ENCODE data around the gene PON2. TPM values are rescaled to one million over a fixed set of nuclear protein-coding genes. Genes with fewer than 3 reads are reported as not detected.
A peak's percentile ranks its signal among the peaks of the same experiment; 100 is the strongest.

PON2 gene
- total RNA-seq, 2 donors from 2014 or later = 89.8 to 99.4 TPM

DNA sequence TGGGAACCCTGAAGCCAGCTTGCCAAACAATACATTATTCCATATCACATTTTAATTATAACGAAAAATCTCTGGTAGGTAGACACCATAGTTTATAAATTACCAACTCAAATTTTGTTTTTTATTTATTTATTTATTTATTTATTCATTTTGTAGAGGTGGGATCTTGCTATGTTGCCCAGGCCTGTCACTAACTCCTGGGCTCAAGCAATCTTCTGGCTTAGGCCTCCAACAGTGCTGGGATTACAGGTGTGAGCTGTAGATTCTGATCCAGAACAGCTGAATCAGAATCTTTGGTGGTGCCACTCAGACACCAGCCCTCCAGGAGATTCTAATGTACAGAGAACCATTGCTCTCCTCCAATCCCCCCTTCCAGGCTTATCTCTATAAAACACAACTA is 1.7 kb downstream of the PON2 start:
- Histone ChIP-seq H3K9me3 (no peaks in the 10 kb centered on the region), H3K36me3 (no peaks in the 10 kb centered on the region), H3K9ac (ENCODE audit: low read depth in 2 of 2, low read length in 2 of 2) (no peak overlapping the region), H3K4me3 (no peak overlapping the region), H3K4me1 (no peaks in the 10 kb centered on the region), H3K27ac (no peak overlapping the region), H3K27me3 (no peaks in the 10 kb centered on the region)
- intact Hi-C loops (cut with DNase I) = loop anchor here (5.0 kb wide), 1 partner anchor 36 kb away; the partner anchor contains the start of gene PON3
- TF ChIP-seq, protein P1, sequence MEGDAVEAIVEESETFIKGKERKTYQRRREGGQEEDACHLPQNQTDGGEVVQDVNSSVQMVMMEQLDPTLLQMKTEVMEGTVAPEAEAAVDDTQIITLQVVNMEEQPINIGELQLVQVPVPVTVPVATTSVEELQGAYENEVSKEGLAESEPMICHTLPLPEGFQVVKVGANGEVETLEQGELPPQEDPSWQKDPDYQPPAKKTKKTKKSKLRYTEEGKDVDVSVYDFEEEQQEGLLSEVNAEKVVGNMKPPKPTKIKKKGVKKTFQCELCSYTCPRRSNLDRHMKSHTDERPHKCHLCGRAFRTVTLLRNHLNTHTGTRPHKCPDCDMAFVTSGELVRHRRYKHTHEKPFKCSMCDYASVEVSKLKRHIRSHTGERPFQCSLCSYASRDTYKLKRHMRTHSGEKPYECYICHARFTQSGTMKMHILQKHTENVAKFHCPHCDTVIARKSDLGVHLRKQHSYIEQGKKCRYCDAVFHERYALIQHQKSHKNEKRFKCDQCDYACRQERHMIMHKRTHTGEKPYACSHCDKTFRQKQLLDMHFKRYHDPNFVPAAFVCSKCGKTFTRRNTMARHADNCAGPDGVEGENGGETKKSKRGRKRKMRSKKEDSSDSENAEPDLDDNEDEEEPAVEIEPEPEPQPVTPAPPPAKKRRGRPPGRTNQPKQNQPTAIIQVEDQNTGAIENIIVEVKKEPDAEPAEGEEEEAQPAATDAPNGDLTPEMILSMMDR (IDR thresholded peaks at IDR 0.05) = no peak
- no peak for DNase-seq

DNA sequence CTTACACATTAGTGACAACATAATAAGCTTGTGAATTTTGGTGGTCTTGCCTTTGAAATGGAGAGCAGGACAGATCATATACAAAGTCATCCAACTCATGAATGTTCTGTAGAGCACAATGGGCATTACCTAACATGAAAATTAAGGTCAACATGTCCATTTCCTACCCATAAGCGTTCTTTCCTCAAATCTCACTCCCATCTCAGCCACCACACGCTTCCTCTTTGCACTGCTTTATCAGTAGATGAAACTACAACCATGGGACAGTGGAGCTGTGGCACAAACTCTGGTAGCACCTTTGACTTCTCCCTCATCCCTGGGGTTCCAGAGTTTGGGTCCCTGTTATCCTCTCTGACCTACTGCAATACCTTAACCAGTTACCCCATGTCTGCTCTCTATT is 2.2 kb downstream of the PON2 start:
- intact Hi-C loops (cut with DNase I) = loop anchor here (5.0 kb wide), 1 partner anchor 35 kb away; the partner anchor contains the start of gene PON3
- Histone ChIP-seq H3K27ac (no peak overlapping the region), H3K9me3 (no peaks in the 10 kb centered on the region), H3K4me1 (no peaks in the 10 kb centered on the region), H3K36me3 (no peaks in the 10 kb centered on the region), H3K9ac (ENCODE audit: low read depth in 2 of 2, low read length in 2 of 2) (peak overlapping the region in 1 of 2 donors; percentile 26), H3K27me3 (no peaks in the 10 kb centered on the region), H3K4me3 (no peak overlapping the region)
- TF ChIP-seq, protein P1 (IDR thresholded peaks at IDR 0.05) = no peak
- DNase-seq = no peak

DNA sequence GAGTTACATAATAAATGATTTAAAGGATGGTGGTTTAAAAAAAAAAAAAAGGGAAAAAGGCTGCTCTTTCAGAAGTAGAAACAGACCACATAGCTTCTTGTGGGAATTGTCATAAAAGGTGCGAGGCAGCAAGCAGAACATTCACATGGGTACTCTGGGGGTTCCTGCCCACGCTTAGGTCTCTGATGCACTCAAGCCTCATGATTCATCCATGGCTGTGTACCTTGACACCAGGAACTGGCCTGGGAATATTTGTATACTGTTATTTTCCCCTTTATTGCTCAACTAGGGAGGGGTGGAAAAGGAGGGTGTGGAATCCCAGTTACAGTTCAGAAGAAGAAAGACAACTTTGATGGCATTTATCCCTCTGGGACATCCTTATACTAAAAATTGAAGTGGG is 4.0 kb downstream of the PON2 start:
- Histone ChIP-seq H3K9ac (ENCODE audit: low read depth in 2 of 2, low read length in 2 of 2) (no peak overlapping the region), H3K27ac (peak overlapping the region; percentile 41)
- intact Hi-C loops (cut with DNase I) = loop anchor here (5.0 kb wide), 1 partner anchor 34 kb away; the partner anchor contains the start of gene PON3

GRCh38 chr7:95429241-95429990 is 5.4 kb downstream of the PON2 start:
- no peak overlapping the region for H3K27ac ChIP-seq

More for the DNA sequence above, 4.0 kb downstream of the PON2 start:
- Histone ChIP-seq H3K4me3 (no peak overlapping the region), H3K27me3 (no peaks in the 10 kb centered on the region), H3K4me1 (no peaks in the 10 kb centered on the region), H3K36me3 (no peaks in the 10 kb centered on the region), H3K9me3 (no peaks in the 10 kb centered on the region)
- TF ChIP-seq, protein P1 (IDR thresholded peaks at IDR 0.05) = no peak
- peak; percentile 50 for DNase-seq

DNA sequence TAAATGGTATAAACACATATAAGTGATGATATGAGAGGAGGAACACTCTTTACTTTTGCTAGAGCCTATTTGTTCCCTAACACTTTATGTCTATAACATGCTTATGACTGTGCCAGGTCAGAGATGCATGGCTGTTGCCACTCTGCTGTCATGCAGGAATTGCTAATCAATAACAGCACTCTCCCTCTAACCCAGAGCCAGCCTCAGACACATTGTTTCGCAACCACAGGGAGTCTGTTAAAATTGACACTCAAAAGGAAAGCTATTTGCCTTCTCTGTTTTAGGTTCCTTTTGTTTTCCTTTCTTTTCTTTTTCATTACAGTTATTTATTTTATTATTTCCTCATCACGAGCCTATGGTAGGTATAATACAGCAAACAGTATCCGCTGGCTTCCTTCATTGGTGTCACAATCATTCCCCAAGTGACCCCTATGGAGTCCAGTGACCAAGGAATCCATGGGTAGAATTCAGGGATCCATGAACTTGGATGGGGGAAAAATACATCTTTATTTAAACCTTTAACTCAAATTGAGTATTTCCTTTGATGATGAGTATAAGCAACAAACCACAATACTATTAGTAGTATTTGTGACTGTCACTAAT is 6.8 kb downstream of the PON2 start:
- intact Hi-C loops (cut with DNase I) = no loop called here
- TF ChIP-seq, protein P1 (IDR thresholded peaks at IDR 0.05) = no peak
- H3K36me3 ChIP-seq = no peaks in the 10 kb centered on the region
- H3K27ac ChIP-seq = no peak overlapping the region
- H3K9me3 ChIP-seq = no peaks in the 10 kb centered on the region
- no peaks in the 10 kb centered on the region for H3K27me3 ChIP-seq
- H3K4me1 ChIP-seq = no peaks in the 10 kb centered on the region
- no peak for DNase-seq
- no peak overlapping the region for H3K4me3 ChIP-seq
- H3K9ac ChIP-seq (ENCODE audit: low read depth in 2 of 2, low read length in 2 of 2) = no peak overlapping the region

More at GRCh38 chr7:95429241-95429990, 5.4 kb downstream of the PON2 start:
- Histone ChIP-seq H3K9me3 (no peaks in the 10 kb centered on the region), H3K36me3 (no peaks in the 10 kb centered on the region), H3K4me1 (no peaks in the 10 kb centered on the region), H3K9ac (ENCODE audit: low read depth in 2 of 2, low read length in 2 of 2) (no peak overlapping the region), H3K27me3 (no peaks in the 10 kb centered on the region), H3K4me3 (no peak overlapping the region)
- DNase-seq = no peak
- TF ChIP-seq, protein P1 (IDR thresholded peaks at IDR 0.05) = no peak
- intact Hi-C loops (cut with DNase I) = no loop called here

Data from colonic mucosa (tissue), 4 donors.